GM23338 (cell line): Measurements from ENCODE around the gene TMEM8B.

Experiments used
- CREB1 ChIP-seq: fragments of 250-450 bp; sonication (Bioruptor Pico); IDR thresholded peaks from 2 replicates; pipeline ENCODE4 v1.5.0; 2020; ENCODE audit warnings: low read depth, mild to moderate bottlenecking, moderate library complexity
- CTCF ChIP-seq, 2 experiments: fragments of 200-600 bp in 1 of 2; sonication (generic) in 1 of 2; conservative IDR thresholded peaks; 2 replicates each; pipeline versions ENCODE4 v1.5.1 to v1.6.1; 2016 to 2017; ENCODE audit warnings: antibody characterized with exemption in 2 of 2, low read depth in 2 of 2, mild to moderate bottlenecking in 2 of 2, moderate library complexity in 1 of 2
- ETS1 ChIP-seq: IDR thresholded peaks from 2 replicates; pipeline ENCODE4 v1.6.1; 2016; ENCODE audit warnings: antibody characterized with exemption
- EZH2 ChIP-seq: fragments of 200-600 bp; sonication (generic); IDR thresholded peaks from one replicate; pipeline ENCODE4 v1.8.0; 2017; ENCODE audit warnings: antibody characterized with exemption, mild to moderate bottlenecking, low read depth; ENCODE audit not compliant: unreplicated experiment
- EZH2phosphoT487 ChIP-seq: fragments of 200-600 bp; sonication (generic); IDR thresholded peaks from one replicate; pipeline ENCODE4 v1.8.1; 2018; ENCODE audit warnings: antibody characterized with exemption; ENCODE audit not compliant: unreplicated experiment
- NANOG ChIP-seq: IDR thresholded peaks from 2 replicates; pipeline ENCODE4 v1.6.1; 2016; ENCODE audit warnings: antibody characterized with exemption, borderline replicate concordance
- POLR2AphosphoS5 ChIP-seq: IDR thresholded peaks from 2 replicates; pipeline ENCODE4 v1.6.1; 2016; ENCODE audit warnings: antibody characterized with exemption, low read depth

- no peak for TF ChIP-seq POLR2AphosphoS5
- TF ChIP-seq CTCF (conservative IDR thresholded peaks at IDR 0.05; ENCODE audit: low read depth in 2 of 2), result no peak
- TF ChIP-seq EZH2, result no peak
- TF ChIP-seq CREB1, result no peak
- TF ChIP-seq ETS1, result no peak
- TF ChIP-seq EZH2phosphoT487, result no peak
- TF ChIP-seq NANOG, result no peak
Measured at GRCh38 chr9:35852876-35853865, 24.1 kb downstream of the TMEM8B start.
